Activated CD8-positive, alpha-beta memory T cell treated with anti-CD3 and anti-CD28 coated beads, Interleukin-2, amount 10 ng/mL, durations not matched to agents 7 days and 5 days (primary cell): Measurements from ENCODE around the gene CEMIP2. TPM values are rescaled to one million over a fixed set of nuclear protein-coding genes. Genes with fewer than 3 reads are reported as not detected.

ENCODE experiments used
- ATAC-seq: fragments of 150-1000 bp; cut with Tn5 transposase; one replicate; pipeline ENCODE4 v1.10.0; 2021; ENCODE audit warnings: moderate library complexity
- CTCF ChIA-PET: fragments of 350-600 bp; sonication (Branson Sonifier 250); formaldehyde crosslinking; loops from one replicate; lab custom pipeline; 2021; ENCODE audit warnings: antibody characterized with exemption; lab: Charles Lee
- DNase-seq: peaks from one replicate; pipeline ENCODE4 v3.0.0-alpha.2; 2020
- H3K27ac Mint-ChIP-seq: one replicate; pipeline ENCODE4 v1.8.0; 2021; ENCODE audit warnings: mild to moderate bottlenecking, mixed read lengths
- H3K27me3 Mint-ChIP-seq: one replicate; pipeline ENCODE4 v1.8.0; 2021; ENCODE audit warnings: mixed read lengths
- H3K36me3 Mint-ChIP-seq: one replicate; pipeline ENCODE4 v1.8.0; 2021; ENCODE audit warnings: mild to moderate bottlenecking, mixed read lengths
- H3K4me1 Mint-ChIP-seq: one replicate; pipeline ENCODE4 v1.8.0; 2021; ENCODE audit warnings: mixed read lengths
- H3K4me3 Mint-ChIP-seq: one replicate; pipeline ENCODE4 v1.8.0; 2021; ENCODE audit warnings: mild to moderate bottlenecking, moderate library complexity, mixed read lengths
- H3K9me3 Mint-ChIP-seq: one replicate; pipeline ENCODE4 v1.8.0; 2022; ENCODE audit warnings: low read depth, mixed read lengths
- total RNA-seq, 2 experiments: library from RNA; stranded (reverse); gene quantifications; one replicate each; pipeline ENCODE4 v1.2.3, GENCODE V29; 2021

The CEMIP2 gene
- total RNA-seq, 2 experiments from 2014 or later: 57.0 to 78.8 TPM

DNA sequence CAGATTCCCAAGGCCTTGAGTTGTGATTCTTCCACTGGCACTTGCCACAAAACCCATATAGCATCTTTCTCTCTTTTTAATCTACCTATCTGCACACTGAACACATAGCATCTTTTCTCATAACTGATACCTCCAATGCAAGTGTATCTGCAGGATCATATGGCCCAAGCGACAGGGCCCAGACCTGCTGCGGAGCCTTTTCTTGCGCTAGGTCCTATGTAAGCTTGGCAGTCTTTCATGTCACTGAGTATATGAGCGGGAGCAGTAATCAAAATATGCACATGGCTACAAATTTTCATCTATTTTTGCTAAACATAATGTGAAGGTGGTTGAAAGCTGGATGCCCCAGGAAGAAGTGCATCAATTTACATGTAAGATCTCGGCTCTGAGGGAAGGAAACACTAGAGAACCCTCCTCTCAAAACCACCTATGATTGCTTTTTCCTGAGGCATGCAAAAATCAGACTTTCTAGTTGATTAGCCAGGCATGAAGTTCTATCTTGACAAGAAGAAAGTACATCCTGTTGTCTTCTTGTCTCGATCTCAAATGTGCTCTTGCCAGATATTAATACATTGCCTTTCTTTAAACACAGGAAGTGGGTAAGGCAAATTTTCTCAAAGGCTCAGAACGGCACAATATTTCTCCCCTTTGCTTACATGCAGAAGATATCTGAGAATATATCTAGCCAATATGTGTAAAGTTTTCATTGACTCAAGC lies 26.9 kb upstream of the CEMIP2 start:
- no peaks in the 10 kb centered on the region for H3K27me3 Mint-ChIP-seq
- DNase-seq: no peak
- peak overlapping the region; percentile 93 for H3K27ac Mint-ChIP-seq
- peak; percentile 86 for ATAC-seq
- H3K4me3 Mint-ChIP-seq: peak overlapping the region; percentile 21
- peaks cover 10% of the 10 kb centered on the region for H3K36me3 Mint-ChIP-seq
- H3K9me3 Mint-ChIP-seq: peaks cover 2% of the 10 kb centered on the region
- H3K4me1 Mint-ChIP-seq: peaks cover 39% of the 10 kb centered on the region
- CTCF ChIA-PET: interaction anchor here (0.9 to 5.9 kb wide), 9 partner anchors 12 to 231 kb away, joined by 3 to 32 read pairs (median 5); no protein-coding TSS in a partner anchor

DNA sequence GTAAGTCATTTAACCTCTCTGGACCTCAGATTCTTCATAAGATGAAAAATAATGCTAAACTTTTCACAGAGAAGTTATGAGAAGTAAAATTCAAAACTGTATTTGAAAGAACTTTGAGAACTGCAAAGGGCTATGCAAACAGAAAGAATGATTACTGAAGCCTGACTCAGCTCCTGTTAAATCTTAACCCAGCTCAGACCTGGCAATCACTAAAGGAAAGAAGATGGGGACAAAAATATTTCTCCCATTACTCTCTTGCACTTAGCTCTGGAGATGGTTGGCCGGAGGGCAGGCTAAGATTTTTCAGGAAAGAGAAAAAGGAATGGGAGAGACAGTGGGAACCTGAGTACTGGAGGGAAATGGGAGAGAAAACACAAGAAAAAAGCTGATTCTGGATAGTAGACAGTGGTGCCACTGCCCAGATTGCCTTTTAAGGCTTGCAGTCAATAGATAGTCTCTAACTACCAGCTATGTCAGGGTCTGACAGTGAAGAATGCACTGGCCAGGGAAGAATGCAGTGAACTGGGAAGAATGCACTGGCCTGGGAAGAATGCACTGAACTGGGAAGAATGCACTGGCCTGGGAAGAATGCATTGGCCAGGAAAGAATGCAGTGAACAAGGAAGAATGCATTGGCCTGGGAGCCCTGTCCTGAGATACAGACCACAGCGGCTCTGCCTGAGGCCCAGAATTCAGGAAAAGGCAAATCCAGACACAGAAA lies 25.2 kb upstream of the CEMIP2 start:
- H3K4me3 Mint-ChIP-seq: no peak overlapping the region
- peaks cover 2% of the 10 kb centered on the region for H3K9me3 Mint-ChIP-seq
- peaks cover 36% of the 10 kb centered on the region for H3K4me1 Mint-ChIP-seq
- peaks cover 7% of the 10 kb centered on the region for H3K36me3 Mint-ChIP-seq
- CTCF ChIA-PET: interaction anchor here (0.6 to 5.9 kb wide), 6 partner anchors 10 to 233 kb away, joined by 3 to 32 read pairs (median 6); no protein-coding TSS in a partner anchor
- DNase-seq: no peak
- peak overlapping the region; percentile 56 for H3K27ac Mint-ChIP-seq
- no peak for ATAC-seq
- no peaks in the 10 kb centered on the region for H3K27me3 Mint-ChIP-seq

DNA sequence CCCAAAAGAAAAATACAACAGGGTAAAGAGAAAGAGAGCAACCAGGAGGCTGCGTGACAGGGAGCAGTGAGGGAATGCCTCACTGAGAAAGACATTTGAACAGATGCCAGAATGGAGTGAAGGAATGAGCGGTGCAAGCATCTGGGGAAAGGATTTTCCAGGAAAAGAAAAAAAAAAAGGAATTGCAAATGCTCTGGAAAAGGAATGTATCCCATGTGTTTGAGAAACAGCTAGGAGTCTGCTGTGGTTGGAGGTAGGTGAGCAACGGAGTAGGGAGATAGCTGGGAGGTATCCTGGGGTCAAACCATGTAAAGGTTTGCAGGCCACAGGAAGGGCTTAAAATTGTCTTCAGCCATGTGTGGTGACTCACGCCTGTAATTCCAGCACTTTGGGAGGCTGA lies 23.6 kb upstream of the CEMIP2 start:
- Mint-ChIP-seq H3K36me3 (peaks cover 7% of the 10 kb centered on the region), H3K27me3 (no peaks in the 10 kb centered on the region), H3K4me1 (peaks cover 33% of the 10 kb centered on the region), H3K9me3 (peaks cover 2% of the 10 kb centered on the region), H3K4me3 (no peak overlapping the region), H3K27ac (no peak overlapping the region)
- CTCF ChIA-PET: interaction anchor here (0.7 to 5.9 kb wide), 4 partner anchors 9 to 248 kb away, joined by 3 to 32 read pairs (median 6); no protein-coding TSS in a partner anchor
- DNase-seq: no peak
- ATAC-seq: no peak

DNA sequence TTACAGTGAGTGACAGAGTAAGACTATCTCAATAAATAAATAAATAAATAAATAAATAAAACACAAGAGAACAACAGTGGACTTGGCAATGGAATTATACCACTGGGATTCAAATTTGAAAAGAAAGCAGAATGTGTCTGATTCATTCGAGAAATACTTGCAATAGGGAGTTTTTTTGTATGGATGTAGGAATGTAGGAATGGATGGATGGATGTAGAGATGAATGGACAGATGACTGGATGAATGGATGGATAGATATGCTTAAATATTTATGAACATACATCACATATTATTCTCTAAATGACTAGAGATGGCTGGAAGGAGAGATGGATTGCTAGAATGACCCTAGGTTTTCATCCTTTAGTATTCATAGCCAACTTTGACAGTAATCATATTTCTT lies 22.0 kb upstream of the CEMIP2 start:
- CTCF ChIA-PET: interaction anchor here (1.8 to 5.9 kb wide), 2 partner anchors 7 to 234 kb away, joined by 8 to 32 read pairs; no protein-coding TSS in a partner anchor
- ATAC-seq: no peak
- H3K27ac Mint-ChIP-seq: no peak overlapping the region

DNA sequence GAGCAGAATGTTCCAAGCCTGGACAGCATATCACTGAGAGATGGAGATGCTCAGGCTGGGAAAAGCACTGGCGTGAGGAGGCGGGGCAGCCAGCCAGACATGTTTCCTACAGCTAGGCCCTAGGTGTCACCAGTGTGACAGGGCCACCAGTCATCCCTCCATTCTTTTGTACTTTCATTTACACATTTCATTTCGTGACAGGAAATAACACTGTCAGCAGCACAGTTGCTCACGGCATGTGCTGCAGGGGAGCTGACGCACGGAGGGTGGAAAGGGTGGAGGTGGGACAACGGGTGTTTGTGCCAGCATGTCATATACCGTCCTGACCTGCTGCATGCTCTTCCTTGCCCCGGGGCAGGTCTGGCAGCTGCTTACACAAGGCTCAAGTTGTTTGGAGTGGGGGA lies 14.8 kb upstream of the CEMIP2 start:
- Mint-ChIP-seq H3K9me3 (no peaks in the 10 kb centered on the region), H3K4me1 (peaks cover 47% of the 10 kb centered on the region), H3K27ac (peak overlapping the region; percentile 99), H3K4me3 (peak overlapping the region; percentile 60), H3K36me3 (peaks cover 6% of the 10 kb centered on the region), H3K27me3 (no peaks in the 10 kb centered on the region)
- CTCF ChIA-PET: interaction anchor here (0.5 to 8.0 kb wide), 14 partner anchors 9 to 243 kb away, joined by 3 to 75 read pairs (median 4); partner anchors contain the start of genes C9orf85 and CEMIP2
- ATAC-seq (peak; percentile 93), DNase-seq (peak; percentile 94)

More for the DNA sequence above, 22.0 kb upstream of the CEMIP2 start:
- Mint-ChIP-seq H3K4me1 (peaks cover 19% of the 10 kb centered on the region), H3K27me3 (no peaks in the 10 kb centered on the region), H3K36me3 (peaks cover 4% of the 10 kb centered on the region), H3K9me3 (peaks cover 2% of the 10 kb centered on the region), H3K4me3 (no peak overlapping the region)
- no peak for DNase-seq

DNA sequence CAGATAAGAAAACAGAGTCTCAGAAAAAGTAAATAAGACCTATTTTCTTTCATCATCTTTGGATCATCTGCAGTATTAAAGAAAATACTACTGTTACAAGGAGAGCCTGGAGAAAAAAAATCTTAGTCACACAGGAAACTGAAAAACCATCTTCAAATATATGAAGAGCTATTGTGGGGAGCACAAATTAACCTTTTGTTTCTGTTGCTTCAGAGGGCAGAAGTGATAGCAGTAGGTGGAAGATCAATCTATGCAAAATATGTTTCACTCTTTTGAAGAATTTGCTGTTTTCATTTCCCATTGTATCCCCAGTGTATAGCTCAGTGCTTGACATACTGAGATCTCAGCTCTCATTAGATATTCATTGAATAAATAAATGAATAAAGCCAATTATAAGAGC lies 13.1 kb upstream of the CEMIP2 start:
- no peaks in the 10 kb centered on the region for H3K9me3 Mint-ChIP-seq
- no peak overlapping the region for H3K4me3 Mint-ChIP-seq
- H3K27me3 Mint-ChIP-seq: no peaks in the 10 kb centered on the region
- CTCF ChIA-PET: interaction anchor here (1.1 to 8.0 kb wide), 10 partner anchors 13 to 244 kb away, joined by 3 to 75 read pairs (median 4); partner anchors contain the start of gene CEMIP2
- DNase-seq (no peak), ATAC-seq (no peak)
- peak overlapping the region; percentile 99 for H3K27ac Mint-ChIP-seq
- peaks cover 49% of the 10 kb centered on the region for H3K4me1 Mint-ChIP-seq
- peaks cover 6% of the 10 kb centered on the region for H3K36me3 Mint-ChIP-seq

DNA sequence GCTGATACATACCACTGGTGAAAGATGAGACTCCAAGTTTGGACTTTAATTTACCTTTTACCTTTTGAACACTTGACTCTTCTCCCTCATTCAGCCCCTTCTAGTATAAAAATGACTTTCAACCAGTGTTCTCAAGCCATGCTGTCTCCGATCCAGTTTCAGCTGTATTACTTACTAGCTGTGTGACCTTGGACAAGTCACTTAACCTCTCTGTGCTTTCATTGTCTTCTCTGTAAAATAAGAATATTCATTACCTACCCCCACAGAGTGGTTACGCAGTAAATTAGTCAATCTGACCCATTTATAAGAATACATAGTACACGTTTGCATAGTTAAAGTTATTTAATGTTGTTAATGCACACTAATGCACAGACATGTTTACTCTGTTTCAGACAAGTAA lies 12.6 kb upstream of the CEMIP2 start:
- DNase-seq: no peak
- Mint-ChIP-seq H3K36me3 (peaks cover 6% of the 10 kb centered on the region), H3K4me3 (no peak overlapping the region), H3K9me3 (no peaks in the 10 kb centered on the region), H3K4me1 (peaks cover 50% of the 10 kb centered on the region), H3K27ac (peak overlapping the region; percentile 99), H3K27me3 (no peaks in the 10 kb centered on the region)
- no peak for ATAC-seq
- CTCF ChIA-PET: interaction anchor here (1.1 to 8.0 kb wide), 11 partner anchors 9 to 244 kb away, joined by 3 to 75 read pairs (median 4); partner anchors contain the start of gene CEMIP2

DNA sequence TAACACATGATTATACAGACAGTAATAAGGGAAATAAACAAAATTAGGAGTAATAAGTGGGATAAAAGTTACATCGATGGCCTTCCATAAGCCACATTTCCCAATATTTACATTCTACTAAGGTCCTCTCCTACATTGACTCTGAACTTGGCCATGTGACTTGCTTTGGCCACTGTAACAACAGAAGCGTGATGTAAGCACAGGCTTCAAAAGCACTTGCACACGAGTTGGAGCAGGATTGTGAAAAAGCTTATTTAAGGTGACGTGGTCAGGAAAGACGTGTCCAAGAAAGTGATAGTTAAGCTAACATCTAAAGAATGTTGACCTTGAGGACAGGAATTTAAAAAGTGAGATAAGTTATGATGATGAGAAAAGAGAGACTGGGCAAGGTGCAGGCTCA lies 9.8 kb upstream of the CEMIP2 start:
- Mint-ChIP-seq H3K27ac (no peak overlapping the region), H3K4me1 (peaks cover 44% of the 10 kb centered on the region), H3K36me3 (no peaks in the 10 kb centered on the region), H3K4me3 (no peak overlapping the region), H3K9me3 (no peaks in the 10 kb centered on the region), H3K27me3 (no peaks in the 10 kb centered on the region)
- no peak for ATAC-seq
- DNase-seq: no peak
- CTCF ChIA-PET: interaction anchor here (1.2 to 8.0 kb wide), 4 partner anchors 10 to 29 kb away, joined by 3 to 75 read pairs (median 6); partner anchors contain the start of gene CEMIP2

DNA sequence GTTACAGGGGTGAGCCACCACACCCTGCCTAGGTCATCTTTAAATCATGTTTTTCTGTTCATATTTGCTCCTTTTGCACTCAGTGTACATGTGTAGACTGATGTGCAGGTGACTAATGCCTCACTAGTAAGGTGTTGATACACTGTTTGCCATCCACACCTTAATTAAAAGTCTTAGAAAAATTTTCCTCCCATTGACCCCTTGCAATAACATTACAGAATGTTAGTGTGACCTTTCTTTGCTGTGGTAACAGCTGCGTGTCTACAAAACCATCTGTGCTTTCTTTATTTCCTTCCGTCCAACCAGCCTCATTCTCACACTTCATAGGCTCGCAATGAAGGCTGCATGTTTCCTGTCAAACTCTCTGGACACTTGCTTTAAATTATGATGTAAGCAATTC lies 6.6 kb upstream of the CEMIP2 start:
- Mint-ChIP-seq H3K4me3 (no peak overlapping the region), H3K27ac (peak overlapping the region; percentile 44)
- CTCF ChIA-PET: interaction anchor here (1.5 kb wide), 1 partner anchor 8 kb away, joined by 6 read pairs; no protein-coding TSS in a partner anchor

DNA sequence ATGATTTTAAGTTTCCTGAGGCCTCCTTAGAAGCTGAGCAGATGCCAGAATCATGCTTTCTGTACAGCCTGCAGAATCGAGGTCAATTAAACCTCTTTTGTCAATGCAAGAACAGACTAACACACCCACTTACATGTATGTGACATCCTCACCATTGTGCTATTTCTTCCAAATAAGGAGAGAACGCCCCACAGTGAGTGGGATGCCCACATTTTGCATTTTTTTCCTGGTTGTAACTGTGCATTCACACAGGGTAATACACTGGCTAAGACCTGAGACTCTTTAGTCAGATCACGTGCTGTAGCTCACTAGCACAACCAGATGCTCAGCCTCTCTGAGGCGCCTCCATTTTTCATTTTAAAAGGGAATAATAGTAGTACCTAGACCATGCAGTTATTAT lies 4.4 kb upstream of the CEMIP2 start:
- H3K27ac Mint-ChIP-seq: no peak overlapping the region
- peaks cover 2% of the 10 kb centered on the region for H3K36me3 Mint-ChIP-seq
- H3K4me3 Mint-ChIP-seq: no peak overlapping the region
- no peaks in the 10 kb centered on the region for H3K9me3 Mint-ChIP-seq
- H3K4me1 Mint-ChIP-seq: peaks cover 17% of the 10 kb centered on the region
- DNase-seq (no peak), ATAC-seq (no peak)
- H3K27me3 Mint-ChIP-seq: no peaks in the 10 kb centered on the region
- CTCF ChIA-PET: no interaction called here

More for the DNA sequence above, 6.6 kb upstream of the CEMIP2 start:
- no peaks in the 10 kb centered on the region for H3K9me3 Mint-ChIP-seq
- no peaks in the 10 kb centered on the region for H3K27me3 Mint-ChIP-seq
- no peaks in the 10 kb centered on the region for H3K36me3 Mint-ChIP-seq
- H3K4me1 Mint-ChIP-seq: peaks cover 20% of the 10 kb centered on the region
- DNase-seq (no peak), ATAC-seq (peak; percentile 54)

DNA sequence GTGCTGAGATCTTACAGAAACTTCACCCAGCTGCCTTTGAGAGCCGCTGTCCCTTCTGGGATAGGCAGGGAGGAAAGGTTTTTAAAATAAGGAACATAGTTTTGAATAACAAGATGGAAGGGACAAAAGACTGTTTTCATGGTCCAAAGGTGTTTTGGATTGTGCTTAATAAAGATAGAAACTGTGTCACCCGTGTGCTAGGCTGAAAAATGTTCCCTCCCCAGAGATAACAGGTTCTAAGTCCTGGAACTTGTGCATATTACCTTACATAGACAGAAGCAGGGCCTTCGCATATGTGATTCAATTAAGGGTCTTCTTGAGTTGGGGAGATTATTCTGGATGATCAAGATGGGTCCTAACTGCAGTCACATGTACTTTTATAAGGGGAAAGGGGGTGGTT lies 1.9 kb upstream of the CEMIP2 start:
- CTCF ChIA-PET: interaction anchor here (0.9 to 5.5 kb wide), 9 partner anchors 10 to 323 kb away, joined by 3 to 75 read pairs (median 4); no protein-coding TSS in a partner anchor
- Mint-ChIP-seq H3K4me1 (peaks cover 32% of the 10 kb centered on the region), H3K36me3 (peaks cover 9% of the 10 kb centered on the region), H3K4me3 (peak overlapping the region; percentile 89), H3K27ac (no peak overlapping the region), H3K27me3 (no peaks in the 10 kb centered on the region), H3K9me3 (no peaks in the 10 kb centered on the region)
- ATAC-seq (no peak), DNase-seq (no peak)

DNA sequence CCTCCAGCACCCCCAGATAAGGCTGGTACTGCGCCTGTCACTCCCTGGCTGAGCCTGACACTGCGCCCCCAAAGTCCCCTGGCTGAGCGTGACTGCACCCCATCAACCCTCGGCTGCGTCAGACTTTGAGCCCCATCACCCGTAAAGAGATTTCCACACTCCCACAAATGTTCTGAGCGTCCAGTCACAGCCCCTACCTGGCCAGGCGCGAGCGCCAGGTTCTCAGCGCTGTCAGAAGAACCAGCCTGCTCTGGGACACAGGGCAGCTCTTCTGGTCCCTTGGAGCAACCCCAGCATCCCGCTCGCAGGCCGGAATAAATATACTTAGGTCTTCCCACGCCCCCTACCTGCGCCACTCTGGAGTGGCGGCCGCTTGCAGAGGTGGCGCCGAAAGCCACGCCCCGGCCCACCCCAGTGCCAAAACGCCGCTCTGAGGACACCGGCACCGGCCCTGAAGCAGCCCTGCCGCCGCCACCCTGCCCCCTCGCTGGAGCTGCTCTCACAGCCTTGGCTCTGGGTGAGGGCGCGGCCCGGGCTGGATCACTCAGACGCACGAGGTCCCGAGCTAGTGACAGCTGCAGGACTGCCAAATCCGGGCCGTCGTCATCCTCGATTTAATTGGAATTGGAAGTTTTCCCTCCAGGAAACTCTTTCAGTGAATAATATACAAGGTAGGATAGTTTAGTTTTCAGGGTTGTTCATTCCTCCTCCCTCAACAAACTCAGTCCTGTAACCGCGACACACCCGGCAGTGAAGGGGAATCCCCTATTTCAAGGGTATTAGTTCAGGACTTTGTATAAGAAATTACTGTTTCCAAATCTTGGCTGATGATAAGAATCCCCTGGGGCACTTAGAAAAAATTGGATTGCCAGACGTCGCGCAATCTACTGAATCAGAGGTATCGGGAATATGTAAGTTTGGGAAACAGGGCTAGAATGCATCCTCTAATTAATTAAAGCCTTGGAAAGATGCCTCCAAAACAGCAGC lies 1.2 kb upstream of the CEMIP2 start:
- peaks cover 9% of the 10 kb centered on the region for H3K36me3 Mint-ChIP-seq

More for the DNA sequence above, 1.2 kb upstream of the CEMIP2 start:
- Mint-ChIP-seq H3K4me1 (peaks cover 33% of the 10 kb centered on the region), H3K9me3 (no peaks in the 10 kb centered on the region), H3K27ac (peak overlapping the region; percentile 84), H3K27me3 (no peaks in the 10 kb centered on the region), H3K4me3 (peak overlapping the region; percentile 89)
- ATAC-seq (peak; percentile 59), DNase-seq (peak; percentile 87)
- CTCF ChIA-PET: interaction anchor here (0.6 to 5.5 kb wide), 28 partner anchors 11 to 483 kb away, joined by 3 to 75 read pairs (median 4); no protein-coding TSS in a partner anchor
